Muscle of arm (tissue), 12 donors: ENCODE measurements around the gene TMEM106C. TPM values are rescaled to one million over a fixed set of nuclear protein-coding genes. Genes with fewer than 3 reads are reported as not detected.

Experiments
- DNase-seq: peaks from one replicate; pipeline ENCODE4 v3.0.0-alpha.2; 2013
- polyA plus RNA-seq, 12 donors: library from polyadenylated mRNA; unstranded; fragments of 120-200 nt; gene quantifications; one replicate each; pipeline ENCODE4 v1.2.1, GENCODE V29; 2013; ENCODE audit not compliant: insufficient read length in 12 of 12

Gene TMEM106C
- polyA plus RNA-seq, 12 donors: 42.2 to 78.3 (median 65.0) TPM; not detected in 1

DNA sequence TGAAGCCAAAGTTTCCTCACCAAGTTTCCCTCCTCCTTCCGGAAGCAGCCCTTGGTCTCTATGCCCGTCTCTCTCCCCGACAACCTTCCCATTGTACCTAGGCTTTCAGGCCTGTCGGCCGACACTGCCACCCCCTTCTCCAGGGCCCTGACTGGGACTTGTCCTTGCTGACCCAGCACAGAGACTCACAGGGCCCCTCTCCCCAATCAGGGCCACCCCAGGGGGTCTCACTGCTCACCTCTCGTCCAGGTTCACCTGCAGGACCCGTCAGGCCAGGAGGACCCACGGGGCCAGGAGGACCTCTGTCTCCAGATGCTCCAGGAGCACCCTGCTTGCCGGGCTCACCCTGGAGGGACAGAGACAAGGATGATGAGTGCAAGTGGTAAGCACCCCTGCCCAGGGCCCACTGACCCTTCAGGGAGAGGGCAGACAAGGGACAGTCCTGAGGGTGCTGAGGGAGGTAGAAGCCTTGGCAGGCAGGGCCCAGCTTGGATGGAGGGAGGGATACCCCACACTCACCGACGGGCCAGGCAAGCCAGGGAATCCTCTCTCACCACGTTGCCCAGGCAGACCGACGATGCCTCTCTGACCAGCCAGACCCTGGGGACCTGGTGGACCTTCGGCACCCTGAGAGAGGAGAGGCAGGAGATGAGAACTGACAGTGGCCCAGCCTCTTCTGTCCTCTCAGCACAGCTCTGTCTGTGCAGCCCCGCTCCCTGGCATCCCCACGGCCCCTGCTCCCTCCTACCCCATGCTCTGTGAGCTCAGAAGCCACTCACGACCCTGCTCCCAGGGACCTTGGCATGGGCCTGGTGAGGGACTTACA, 14.6 kb downstream of the TMEM106C start:
- no peak for DNase-seq

DNA sequence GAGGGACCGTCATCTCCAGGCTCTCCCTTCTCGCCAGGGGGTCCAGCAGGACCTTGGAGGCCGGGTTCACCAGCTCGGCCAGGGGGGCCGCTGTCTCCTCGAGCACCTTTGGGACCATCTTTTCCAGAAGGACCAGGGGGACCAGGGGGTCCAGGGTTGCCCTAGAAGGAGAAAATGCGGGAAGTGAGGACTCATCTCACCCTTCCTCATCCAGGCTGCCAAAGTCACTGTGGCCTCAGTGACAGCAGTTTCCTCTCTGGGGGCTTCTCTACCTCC, 15.1 kb downstream of the TMEM106C start:
- no peak for DNase-seq

GRCh38 chr12:47979166-47979565, 15.8 kb downstream of the TMEM106C start:
- no peak for DNase-seq

GRCh38 chr12:47979686-47980085, 16.3 kb downstream of the TMEM106C start:
- no peak for DNase-seq

DNA sequence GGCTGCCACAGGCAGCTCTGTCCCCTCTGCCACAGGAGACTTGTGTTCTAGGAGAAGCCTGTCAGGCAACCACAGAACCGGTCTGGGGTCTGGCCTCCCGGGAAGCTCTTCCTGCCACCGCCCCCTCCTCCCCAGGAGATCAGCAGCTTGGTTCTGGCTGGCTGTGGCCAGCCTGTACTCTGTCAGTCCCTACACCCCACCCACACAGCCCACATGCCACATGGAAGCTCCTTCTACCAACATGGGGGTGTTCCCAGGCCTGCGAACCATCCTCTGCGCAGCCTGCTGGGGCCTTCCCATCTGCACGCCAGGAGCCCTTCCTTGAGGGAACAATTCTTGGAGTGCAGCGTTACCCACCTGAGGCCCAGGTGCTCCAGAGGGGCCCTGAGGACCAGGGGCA, 16.8 kb downstream of the TMEM106C start:
- DNase-seq: no peak

DNA sequence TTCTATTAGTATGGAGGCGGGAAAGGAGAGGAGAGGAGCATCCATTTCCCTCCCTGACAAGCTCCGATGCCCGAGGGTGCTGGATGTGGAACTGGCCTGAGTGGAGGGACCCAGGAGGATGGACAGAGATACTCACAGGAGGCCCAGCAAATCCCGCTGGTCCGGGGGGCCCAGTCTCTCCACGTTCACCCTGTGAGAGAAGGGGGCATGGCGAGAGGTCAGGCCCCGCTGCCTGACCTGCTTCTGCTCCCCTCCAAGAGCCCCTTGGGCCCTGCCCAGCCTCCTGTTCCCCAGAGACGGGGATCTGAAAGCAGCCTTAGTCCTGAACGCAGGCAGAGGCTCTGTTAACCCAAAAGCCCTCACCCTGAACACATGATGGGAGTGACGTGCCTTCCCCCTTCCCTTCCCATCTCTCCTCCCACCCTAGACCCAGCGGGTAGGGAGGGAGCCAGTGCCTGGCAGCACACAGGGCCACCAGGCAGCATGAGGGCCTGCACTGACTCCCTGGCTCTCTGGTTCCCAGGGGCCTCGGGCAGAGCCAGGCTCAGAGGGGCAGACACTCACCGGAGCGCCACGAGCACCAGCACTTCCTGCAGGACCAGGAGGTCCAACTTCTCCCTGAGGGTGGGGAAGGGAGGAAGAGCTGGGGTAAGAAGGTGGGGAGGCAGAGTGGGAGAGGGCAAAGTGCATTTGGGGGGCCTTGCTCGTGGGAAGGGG, 17.5 kb downstream of the TMEM106C start:
- DNase-seq: no peak

DNA sequence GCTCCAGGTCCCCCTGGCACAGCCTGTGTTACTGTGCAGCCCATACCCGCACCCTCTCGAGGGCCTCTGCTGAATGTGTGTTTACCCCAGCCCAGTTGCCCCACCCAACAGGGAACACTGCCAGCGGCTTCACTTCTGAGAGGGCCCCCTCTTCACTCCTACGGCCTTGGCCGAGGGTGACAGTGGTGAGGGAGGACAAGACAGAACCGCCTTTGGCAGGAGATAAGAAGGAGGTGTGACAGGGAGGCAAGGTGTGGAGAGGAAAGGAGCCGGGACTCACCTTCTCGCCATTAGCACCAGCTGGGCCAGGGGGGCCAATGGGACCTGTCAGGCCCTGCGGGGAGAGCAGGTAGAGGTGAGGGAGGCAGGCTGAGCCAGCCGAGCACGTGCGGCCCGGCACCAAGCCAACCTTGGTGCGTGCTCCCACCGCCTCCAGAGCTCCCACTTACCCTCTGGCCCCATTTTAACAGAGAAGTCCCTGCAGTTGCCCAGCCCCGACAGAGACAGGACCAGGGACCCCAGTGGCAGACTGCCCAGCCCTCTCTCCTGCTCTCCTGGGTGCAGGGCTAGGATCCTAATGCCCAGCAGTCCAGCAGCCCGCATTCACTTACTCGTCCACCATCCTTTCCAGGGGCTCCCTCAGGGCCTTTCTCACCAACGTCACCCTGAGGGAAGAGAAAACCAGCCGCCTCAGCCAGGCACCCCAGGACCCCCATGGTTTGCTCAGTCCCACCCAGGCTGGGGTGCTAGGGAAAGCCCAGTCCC, 18.3 kb downstream of the TMEM106C start:
- DNase-seq: no peak

DNA sequence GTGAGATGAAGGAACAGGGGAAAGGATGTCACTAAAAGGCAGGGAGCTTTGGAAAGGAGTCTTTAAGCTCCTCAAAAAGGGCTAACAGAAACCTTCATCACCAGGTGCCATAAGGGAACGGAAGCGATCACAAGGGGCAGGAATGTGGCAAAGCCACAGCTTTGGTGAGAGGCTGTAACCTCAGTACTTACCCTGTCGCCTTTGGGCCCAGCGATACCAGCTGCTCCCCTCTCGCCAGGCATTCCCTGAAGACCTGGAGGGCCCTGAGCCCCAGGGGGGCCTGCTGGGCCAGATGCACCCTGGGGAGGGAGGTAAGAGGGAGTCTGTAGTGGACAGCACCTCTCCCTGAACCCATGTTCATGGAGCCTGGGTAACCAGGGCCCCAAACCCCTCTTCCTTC, 18.9 kb downstream of the TMEM106C start:
- DNase-seq: no peak

- no peak for DNase-seq
Observed at GRCh38 chr12:47982770-47983169, 19.4 kb downstream of the TMEM106C start.

DNA sequence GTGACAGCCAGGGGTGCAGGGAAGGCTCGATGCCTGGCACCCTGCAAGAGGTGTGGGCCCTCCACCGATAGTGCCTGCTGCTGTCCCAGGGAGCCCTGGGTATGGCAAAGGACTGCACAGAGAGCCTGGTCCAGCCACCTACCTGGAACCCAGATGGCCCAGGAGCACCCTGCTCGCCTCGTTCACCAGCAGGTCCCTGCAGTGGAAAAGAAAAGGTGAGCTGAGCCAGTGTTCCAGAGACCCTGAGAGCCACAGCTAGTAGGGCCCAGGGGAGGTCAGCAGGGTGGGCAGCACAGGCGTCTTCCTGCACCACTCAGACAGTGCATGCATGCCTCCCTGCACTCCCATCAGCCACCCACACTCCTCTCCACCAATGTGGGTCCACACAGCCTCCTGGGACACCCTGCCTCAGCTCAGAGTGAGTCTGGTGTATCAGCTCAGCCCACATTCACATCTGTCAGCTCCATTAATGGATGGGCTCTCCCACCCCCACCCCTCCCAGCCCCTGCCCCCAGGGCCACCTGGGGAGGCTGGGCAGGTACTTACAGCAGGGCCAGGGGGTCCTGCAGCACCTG, 20.2 kb downstream of the TMEM106C start:
- no peak for DNase-seq

DNA sequence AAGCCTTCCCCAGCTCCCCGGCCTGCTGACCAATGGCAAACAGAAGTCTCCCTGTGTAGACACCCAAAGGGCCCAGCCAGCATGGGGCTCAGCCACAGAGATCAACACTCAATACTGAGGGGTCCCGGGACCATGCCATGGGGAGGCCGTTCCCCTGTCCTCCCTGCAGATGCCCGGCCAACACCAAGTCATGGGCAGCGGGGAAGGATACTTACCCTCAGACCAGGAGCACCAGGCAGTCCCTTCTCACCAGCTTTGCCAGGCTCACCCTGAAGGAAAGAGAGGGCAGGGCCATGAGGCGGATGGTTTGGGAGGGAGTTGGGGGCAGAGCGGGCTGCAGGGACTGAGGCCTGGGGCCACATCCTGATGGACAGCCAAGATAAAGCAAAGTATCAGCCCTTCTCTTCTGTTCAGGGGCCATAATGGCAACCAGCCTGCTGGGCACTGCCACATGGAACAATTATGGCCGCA, 21.0 kb downstream of the TMEM106C start:
- DNase-seq: no peak

DNA sequence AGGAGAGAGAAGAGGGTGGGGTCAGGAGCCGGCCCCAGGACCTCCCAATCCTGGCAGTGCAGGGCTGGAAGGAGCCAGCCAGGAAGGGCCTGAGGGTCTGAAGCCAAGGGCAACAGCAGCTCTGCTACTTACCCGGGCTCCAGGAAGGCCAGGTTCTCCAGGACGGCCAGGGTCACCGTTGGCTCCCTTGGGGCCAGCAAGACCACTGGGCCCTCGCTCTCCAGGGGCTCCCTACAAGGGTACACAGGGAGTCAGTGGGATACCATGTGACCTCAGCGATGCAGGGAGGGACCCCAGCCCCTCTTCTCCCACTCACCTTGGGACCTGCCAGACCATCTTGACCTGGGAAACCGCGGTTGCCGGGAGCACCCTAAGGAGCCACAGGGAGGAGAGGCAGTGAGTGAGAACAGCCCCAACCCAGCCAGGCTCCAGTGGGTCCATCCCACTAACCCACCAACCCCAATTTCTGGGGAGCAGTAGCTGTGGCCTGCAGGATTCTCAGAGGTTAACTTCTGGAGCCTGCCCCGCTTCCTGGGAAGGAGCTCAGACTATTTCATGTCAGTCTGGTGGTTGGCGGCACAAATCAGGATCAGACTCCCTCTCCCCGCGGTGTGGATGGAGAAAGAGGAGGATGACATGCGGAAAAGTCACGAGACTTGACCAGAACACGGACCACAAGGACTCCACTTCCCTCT, 22.3 kb downstream of the TMEM106C start:
- DNase-seq: no peak

- DNase-seq: no peak
Observed at GRCh38 chr12:47986291-47986660, 22.9 kb downstream of the TMEM106C start.

GRCh38 chr12:47986832-47987231, 23.4 kb downstream of the TMEM106C start:
- DNase-seq: no peak

GRCh38 chr12:47987411-47988072, 24.1 kb downstream of the TMEM106C start:
- DNase-seq: no peak

DNA sequence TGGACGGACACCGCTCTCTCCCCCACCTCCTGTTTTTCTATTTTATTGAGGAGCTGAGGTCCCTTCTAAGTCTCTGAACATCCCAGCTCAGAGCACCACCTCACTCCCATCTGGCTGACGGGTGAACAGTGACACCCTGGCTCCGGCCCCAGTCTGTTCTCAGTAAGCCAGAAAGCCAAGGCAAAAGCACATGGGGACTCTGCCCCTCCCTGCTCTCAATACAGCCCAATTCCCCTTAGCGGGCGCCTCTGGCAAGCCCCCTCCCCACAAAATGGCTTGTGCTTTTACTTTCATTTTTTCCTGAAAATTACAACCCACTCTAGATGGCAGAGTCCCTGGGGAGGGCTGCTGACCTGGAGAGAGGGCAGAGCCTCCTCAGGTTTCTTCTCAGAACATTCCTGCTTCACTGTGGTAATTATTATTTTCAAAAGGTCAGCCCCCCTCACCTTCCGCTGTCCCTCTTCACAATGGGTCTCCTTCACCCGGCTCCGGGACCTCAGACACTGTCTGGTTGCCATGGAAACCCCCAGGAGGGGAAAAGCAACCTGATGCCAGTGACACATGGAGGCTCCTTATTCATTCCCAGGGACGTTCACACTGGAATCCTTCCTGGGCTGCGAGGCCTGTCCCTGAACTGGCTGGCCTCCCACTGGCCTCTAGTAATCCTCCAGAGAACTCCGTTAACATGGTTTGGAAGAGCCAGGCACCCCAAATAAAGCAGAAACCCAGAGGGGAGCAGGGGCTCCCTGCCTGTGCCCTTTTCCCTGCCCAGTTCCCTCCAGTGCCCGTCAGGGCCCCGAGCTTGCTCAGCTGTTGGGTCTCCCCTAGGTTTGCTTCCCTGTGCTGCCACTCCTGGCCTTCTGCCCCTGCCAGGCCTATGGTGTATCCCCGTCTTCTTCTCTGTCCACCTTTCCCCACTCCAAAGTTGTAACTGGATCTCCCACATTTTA, 25.0 kb downstream of the TMEM106C start:
- DNase-seq: no peak

DNA sequence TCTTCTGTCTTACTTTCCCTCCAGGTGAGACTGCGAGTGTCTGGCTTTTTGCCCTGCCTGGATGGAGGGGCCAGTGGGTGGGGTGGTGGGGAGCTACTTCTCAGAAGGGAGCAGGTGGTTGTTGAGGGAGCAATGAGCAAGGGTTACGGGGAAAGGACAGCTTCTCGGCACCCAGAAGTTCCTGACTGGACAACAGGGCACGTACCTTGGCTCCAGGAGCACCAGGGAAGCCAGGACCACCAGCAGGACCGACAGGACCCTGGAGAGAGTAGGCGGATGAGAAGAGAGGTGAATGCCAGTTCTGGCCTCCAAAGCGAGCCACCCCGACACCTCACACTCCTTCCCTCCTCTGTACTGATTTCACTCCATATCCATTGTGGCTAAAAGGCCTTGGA, 25.6 kb downstream of the TMEM106C start:
- no peak for DNase-seq

- no peak for DNase-seq
Observed at GRCh38 chr12:47989666-47990065, 26.3 kb downstream of the TMEM106C start.

GRCh38 chr12:47990351-47991105, 27.1 kb downstream of the TMEM106C start:
- DNase-seq: peak; percentile 65
